H1 (cell line): ENCODE data around the gene CTPS1. TPM values are rescaled to one million over a fixed set of nuclear protein-coding genes. Genes with fewer than 3 reads are reported as not detected.

Experiments used
- SUZ12 ChIP-seq: fragments of 200-600 bp; sonication (generic); IDR thresholded peaks from 2 replicates; pipeline ENCODE4 v1.6.1; 2012; ENCODE audit warnings: mild to moderate bottlenecking, inconsistent platforms, low read length, moderate library complexity, mixed read lengths
- polyA plus RNA-seq, 7 experiments: library from polyadenylated mRNA; depleted of rRNA in 3 of 7; stranded (reverse) in 5 of 7; unstranded in 2 of 7; fragments of >200 nt in 5 of 7; fragments of 200-250 nt in 2 of 7; gene quantifications; 1 replicate in 5 of 7; 2 replicates in 1 of 7; 4 replicates in 1 of 7; pipeline versions ENCODE4 v1.2.1 to v1.2.3, GENCODE V29; 2011 to 2013; ENCODE audit warnings: missing spikeins in 2 of 7, mixed read lengths in 2 of 7
- total RNA-seq: library from RNA; stranded (reverse); fragmentation: NEBNext Ultra II Directional; extraction: Animal tissue kit (Norgen Biotek cat#: 25700); gene quantifications from 2 replicates; pipeline ENCODE4 v1.2.1, GENCODE V29; 2021

The CTPS1 gene
- total and polyA plus RNA-seq, 2 of the 8 experiments (the other 6 are each of a cell fraction or from before 2014, with no cell fraction given): 35.5 to 103 TPM

GRCh38 chr1:41005876-41006275 is 26.4 kb downstream of the CTPS1 start (continued):
- TF ChIP-seq SUZ12: no peak
